ENCODE results near the gene PCNX4. TPM values are rescaled to one million over a fixed set of nuclear protein-coding genes. Genes with fewer than 3 reads are reported as not detected.
"Not testable (repeated sequence)": the region's sequence is repeated elsewhere in the genome, so short reads cannot be mapped to it uniquely, and the experiment has no call there.

The PCNX4 gene
- total RNA-seq, 2 experiments from 2014 or later, result 27.0 to 27.6 TPM

GRCh38 chr14:60089221-60089620 is 2.5 kb upstream of the PCNX4 start:
- Mint-ChIP-seq H3K4me3 (no peak overlapping the region), H3K4me1 (peaks cover 16% of the 10 kb centered on the region), H3K27me3 (no peaks in the 10 kb centered on the region), H3K27ac (no peak overlapping the region), H3K36me3 (ENCODE audit: low read depth) (peaks cover 7% of the 10 kb centered on the region), H3K9me3 (ENCODE audit: low read depth) (no peaks in the 10 kb centered on the region)
- intact Hi-C loops (cut with DNase I, micrococcal nuclease), result loop anchor here in 1 of 2 experiments (2.0 kb wide), 1 partner anchor 20 kb away; no protein-coding TSS in a partner anchor
- ATAC-seq, result no peak
- CTCF ChIA-PET, result interaction anchor here (0.9 to 1.1 kb wide), 5 partner anchors 12 to 158 kb away, joined by 3 to 5 read pairs (median 3); no protein-coding TSS in a partner anchor
- POLR2A ChIA-PET, result interaction anchor here (0.6 to 0.7 kb wide), 2 partner anchors 122 to 140 kb away, joined by 3 to 6 read pairs; no protein-coding TSS in a partner anchor
- no peak for DNase-seq

GRCh38 chr14:60090864-60091519 is 731 bp upstream of the PCNX4 start:
- peak; percentile 34 for DNase-seq
- POLR2A ChIA-PET, result interaction anchor here (1.4 to 1.5 kb wide), 2 partner anchors 74 to 158 kb away, joined by 3 to 4 read pairs; partner anchors contain the start of genes DHRS7 and PPM1A
- Mint-ChIP-seq H3K36me3 (ENCODE audit: low read depth) (peaks cover 11% of the 10 kb centered on the region), H3K9me3 (ENCODE audit: low read depth) (no peaks in the 10 kb centered on the region), H3K4me1 (peaks cover 34% of the 10 kb centered on the region), H3K4me3 (peak overlapping the region; percentile 91), H3K27me3 (no peaks in the 10 kb centered on the region), H3K27ac (peak overlapping the region; percentile 92)
- no peak for ATAC-seq
- CTCF ChIA-PET, result interaction anchor here (0.6 to 2.5 kb wide), 4 partner anchors 23 to 165 kb away, joined by 3 to 8 read pairs (median 4); no protein-coding TSS in a partner anchor
- intact Hi-C loops (cut with DNase I, micrococcal nuclease), result loop anchor here (1.0 to 5.0 kb wide), 5 partner anchors 74 to 1671 kb away; partner anchors contain the start of genes DHRS7 (in 2 of the 2), JKAMP (in 1 of the 2), L3HYPDH (in 1 of the 2) and SNAPC1 (in 1 of the 2)

DNA sequence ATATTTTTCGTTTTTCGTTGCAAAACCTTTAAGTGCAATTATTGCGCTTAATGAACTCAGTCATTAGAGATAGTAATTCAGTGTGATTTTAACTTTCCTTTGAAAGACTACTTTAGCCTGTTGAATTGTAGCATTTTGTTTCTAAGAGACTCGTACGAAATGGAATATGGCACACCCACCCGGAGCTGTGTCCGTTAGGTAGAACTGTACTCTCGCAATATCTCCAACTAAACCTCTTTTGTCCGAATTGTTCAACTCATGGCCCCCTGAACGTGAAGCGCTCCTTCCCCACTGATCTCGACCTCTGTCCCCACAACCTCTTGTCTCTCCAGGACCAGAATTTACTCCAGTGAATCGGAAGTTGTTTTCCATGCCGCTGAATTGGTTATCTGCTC is 800 bp downstream of the PCNX4 start:
- intact Hi-C loops (cut with DNase I, micrococcal nuclease), result loop anchor here (1.0 to 5.0 kb wide), 9 partner anchors 58 to 1670 kb away; partner anchors contain the start of genes JKAMP (in 2 of the 2), L3HYPDH (in 2 of the 2), DAAM1 (in 1 of the 2) and PPM1A (in 1 of the 2)
- no peaks in the 10 kb centered on the region for H3K27me3 Mint-ChIP-seq
- ATAC-seq (no peak), DNase-seq (peak; percentile 30)
- CTCF ChIA-PET, result interaction anchor here (0.8 to 2.5 kb wide), 2 partner anchors 128 to 130 kb away, joined by 4 to 8 read pairs; no protein-coding TSS in a partner anchor
- no peaks in the 10 kb centered on the region for H3K9me3 Mint-ChIP-seq (ENCODE audit: low read depth)
- POLR2A ChIA-PET, result interaction anchor here (1.5 kb wide), 1 partner anchor 72 kb away, joined by 4 read pairs; the partner anchor contains the start of gene DHRS7
- H3K36me3 Mint-ChIP-seq (ENCODE audit: low read depth), result peaks cover 15% of the 10 kb centered on the region
- peaks cover 34% of the 10 kb centered on the region for H3K4me1 Mint-ChIP-seq
- H3K4me3 Mint-ChIP-seq, result peak overlapping the region; percentile 91
- H3K27ac Mint-ChIP-seq, result peak overlapping the region; percentile 92

- Mint-ChIP-seq H3K27ac (peak overlapping the region; percentile 92), H3K36me3 (ENCODE audit: low read depth) (peaks cover 21% of the 10 kb centered on the region), H3K4me1 (peaks cover 37% of the 10 kb centered on the region), H3K9me3 (ENCODE audit: low read depth) (no peaks in the 10 kb centered on the region), H3K27me3 (no peaks in the 10 kb centered on the region), H3K4me3 (peak overlapping the region; percentile 91)
- ChIA-PET POLR2A (no interaction called here), CTCF (interaction anchor here (1.2 kb wide), 1 partner anchor 129 kb away, joined by 3 read pairs; no protein-coding TSS in a partner anchor)
- ATAC-seq, result no peak
- no peak for DNase-seq
- intact Hi-C loops (cut with DNase I, micrococcal nuclease), result loop anchor here (2.0 to 5.0 kb wide), 7 partner anchors 58 to 1669 kb away; partner anchors contain the start of genes JKAMP (in 2 of the 2), L3HYPDH (in 2 of the 2), DAAM1 (in 1 of the 2) and SNAPC1 (in 1 of the 2)
Measured at GRCh38 chr14:60093080-60093479, 1.4 kb downstream of the PCNX4 start.

DNA sequence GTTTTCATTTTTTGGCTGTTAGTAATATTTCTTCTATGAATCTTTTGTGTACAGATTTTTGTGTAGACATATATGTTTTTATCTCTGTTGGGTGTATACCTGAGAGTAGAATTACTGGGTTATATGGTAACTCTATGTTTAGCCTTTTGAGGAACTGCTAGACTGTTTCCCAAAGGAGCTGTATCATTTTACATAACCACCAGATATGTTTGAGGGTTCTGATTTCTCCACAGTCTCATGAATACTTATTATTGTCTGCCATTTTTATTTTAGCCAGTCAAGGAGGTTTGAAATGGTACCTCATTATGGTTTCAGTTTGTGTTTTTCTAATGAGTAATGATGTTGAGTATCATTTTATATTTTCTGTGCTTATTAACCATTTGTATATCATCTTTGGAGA is 1.9 kb downstream of the PCNX4 start:
- ChIA-PET CTCF (interaction anchor here (1.2 kb wide), 1 partner anchor 129 kb away, joined by 3 read pairs; no protein-coding TSS in a partner anchor), POLR2A (no interaction called here)
- H3K36me3 Mint-ChIP-seq (ENCODE audit: low read depth), result peaks cover 24% of the 10 kb centered on the region
- no peaks in the 10 kb centered on the region for H3K9me3 Mint-ChIP-seq (ENCODE audit: low read depth)
- intact Hi-C loops (cut with DNase I, micrococcal nuclease), result loop anchor here (2.0 to 5.0 kb wide), 7 partner anchors 57 to 1669 kb away; partner anchors contain the start of genes JKAMP (in 2 of the 2), L3HYPDH (in 2 of the 2), DAAM1 (in 1 of the 2) and SNAPC1 (in 1 of the 2)
- H3K27me3 Mint-ChIP-seq, result no peaks in the 10 kb centered on the region
- ATAC-seq, result no peak
- H3K27ac Mint-ChIP-seq, result peak overlapping the region; percentile 92
- H3K4me1 Mint-ChIP-seq, result peaks cover 37% of the 10 kb centered on the region
- peak overlapping the region; percentile 91 for H3K4me3 Mint-ChIP-seq
- DNase-seq, result no peak

GRCh38 chr14:60094306-60094897 is 2.7 kb downstream of the PCNX4 start:
- DNase-seq (peak; percentile 43), ATAC-seq (no peak)
- Mint-ChIP-seq H3K36me3 (ENCODE audit: low read depth) (peaks cover 24% of the 10 kb centered on the region), H3K27ac (peak overlapping the region; percentile 79), H3K4me1 (peaks cover 37% of the 10 kb centered on the region), H3K9me3 (ENCODE audit: low read depth) (no peaks in the 10 kb centered on the region), H3K4me3 (peak overlapping the region; percentile 91), H3K27me3 (no peaks in the 10 kb centered on the region)
- intact Hi-C loops (cut with DNase I, micrococcal nuclease), result loop anchor here (5.0 kb wide), 2 partner anchors 612 to 1668 kb away; partner anchors contain the start of genes JKAMP (in 1 of the 2), L3HYPDH (in 1 of the 2) and SNAPC1 (in 1 of the 2)
- ChIA-PET CTCF (no interaction called here), POLR2A (no interaction called here)

GRCh38 chr14:60095231-60095630 is 3.5 kb downstream of the PCNX4 start:
- H3K9me3 Mint-ChIP-seq (ENCODE audit: low read depth), result no peaks in the 10 kb centered on the region
- H3K36me3 Mint-ChIP-seq (ENCODE audit: low read depth), result peaks cover 28% of the 10 kb centered on the region
- DNase-seq (no peak), ATAC-seq (no peak)
- no peaks in the 10 kb centered on the region for H3K27me3 Mint-ChIP-seq
- H3K4me1 Mint-ChIP-seq, result peaks cover 40% of the 10 kb centered on the region
- ChIA-PET CTCF (interaction anchor here (0.7 to 1.4 kb wide), 2 partner anchors 70 to 130 kb away, joined by 4 to 5 read pairs; partner anchors contain the start of gene DHRS7), POLR2A (no interaction called here)
- intact Hi-C loops (cut with DNase I, micrococcal nuclease), result no loop called here
- peak overlapping the region; percentile 28 for H3K27ac Mint-ChIP-seq
- H3K4me3 Mint-ChIP-seq, result no peak overlapping the region

- Mint-ChIP-seq H3K4me1 (peaks cover 40% of the 10 kb centered on the region), H3K27ac (no peak overlapping the region), H3K36me3 (ENCODE audit: low read depth) (peaks cover 31% of the 10 kb centered on the region), H3K4me3 (no peak overlapping the region), H3K9me3 (ENCODE audit: low read depth) (no peaks in the 10 kb centered on the region), H3K27me3 (no peaks in the 10 kb centered on the region)
- intact Hi-C loops (cut with DNase I, micrococcal nuclease), result no loop called here
- ChIA-PET POLR2A (no interaction called here), CTCF (interaction anchor here (1.4 to 1.5 kb wide), 2 partner anchors 9 to 131 kb away, joined by 4 to 5 read pairs; no protein-coding TSS in a partner anchor)
- no peak for ATAC-seq
- no peak for DNase-seq
Measured at GRCh38 chr14:60095781-60096450, 4.2 kb downstream of the PCNX4 start.

DNA sequence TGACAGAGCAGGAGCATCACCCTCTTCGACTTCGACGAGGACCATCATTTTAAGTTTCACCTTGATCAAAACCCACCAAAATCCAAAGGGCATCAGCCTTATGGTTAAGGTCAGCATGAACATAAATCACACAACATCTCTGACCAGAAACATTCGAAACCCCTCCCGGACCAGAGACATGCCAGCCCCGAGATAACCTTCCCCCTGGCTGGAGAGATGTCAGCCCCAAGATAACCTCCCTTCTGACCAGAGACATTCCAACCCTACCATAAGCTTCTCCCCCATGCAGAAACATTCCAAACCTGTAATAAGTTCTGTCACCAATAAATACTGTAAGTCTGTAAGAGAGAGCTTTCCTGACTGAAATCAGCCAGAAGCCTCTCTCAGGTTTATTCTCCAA is 6.3 kb downstream of the PCNX4 start:
- ChIA-PET CTCF (no interaction called here), POLR2A (no interaction called here)
- ATAC-seq, result no peak
- Mint-ChIP-seq H3K27me3 (no peaks in the 10 kb centered on the region), H3K4me1 (peaks cover 46% of the 10 kb centered on the region), H3K4me3 (no peak overlapping the region), H3K36me3 (ENCODE audit: low read depth) (peaks cover 30% of the 10 kb centered on the region), H3K27ac (no peak overlapping the region), H3K9me3 (ENCODE audit: low read depth) (no peaks in the 10 kb centered on the region)
- DNase-seq, result no peak
- intact Hi-C loops (cut with DNase I, micrococcal nuclease), result no loop called here

- CTCF ChIA-PET, result interaction anchor here (0.9 kb wide), 1 partner anchor 36 kb away, joined by 3 read pairs; no protein-coding TSS in a partner anchor
- H3K4me3 Mint-ChIP-seq; DNase-seq; H3K27ac Mint-ChIP-seq; intact Hi-C loops (cut with DNase I, micrococcal nuclease); ATAC-seq; POLR2A ChIA-PET; H3K9me3 Mint-ChIP-seq (ENCODE audit: low read depth); H3K27me3 Mint-ChIP-seq: not testable (repeated sequence)
- Mint-ChIP-seq H3K36me3 (ENCODE audit: low read depth) (peaks cover 34% of the 10 kb centered on the region), H3K4me1 (peaks cover 34% of the 10 kb centered on the region)
Measured at GRCh38 chr14:60099855-60100254, 8.1 kb downstream of the PCNX4 start.

Data from activated CD4-positive, alpha-beta T cell treated with anti-CD3 and anti-CD28 coated beads for 36 hours (primary cell).